Coronary artery (tissue), 2 donors: ENCODE measurements around the gene SHISA5.
A peak's percentile ranks its signal among the peaks of the same experiment; 100 is the strongest.

ENCODE experiments used
- DNase-seq: peaks from one replicate; pipeline ENCODE4 v3.0.0-alpha.2; 2017; ENCODE audit warnings: low spot score
- H3K27ac ChIP-seq, 2 donors: fragments of 200-600 bp; sonication (generic); one replicate each; pipeline ENCODE4 v1.5.1; 2016 to 2019
- H3K4me3 ChIP-seq: fragments of 200-600 bp; sonication (generic); 2 replicates; pipeline ENCODE4 v1.5.1; 2016; ENCODE audit warnings: mild to moderate bottlenecking, moderate library complexity
- TF ChIP-seq, protein P1 (sequence below): fragments of 200-600 bp; sonication (generic); IDR thresholded peaks from one replicate; pipeline ENCODE4 v1.5.1; 2019; ENCODE audit warnings: antibody characterized with exemption

SHISA5 gene

DNA sequence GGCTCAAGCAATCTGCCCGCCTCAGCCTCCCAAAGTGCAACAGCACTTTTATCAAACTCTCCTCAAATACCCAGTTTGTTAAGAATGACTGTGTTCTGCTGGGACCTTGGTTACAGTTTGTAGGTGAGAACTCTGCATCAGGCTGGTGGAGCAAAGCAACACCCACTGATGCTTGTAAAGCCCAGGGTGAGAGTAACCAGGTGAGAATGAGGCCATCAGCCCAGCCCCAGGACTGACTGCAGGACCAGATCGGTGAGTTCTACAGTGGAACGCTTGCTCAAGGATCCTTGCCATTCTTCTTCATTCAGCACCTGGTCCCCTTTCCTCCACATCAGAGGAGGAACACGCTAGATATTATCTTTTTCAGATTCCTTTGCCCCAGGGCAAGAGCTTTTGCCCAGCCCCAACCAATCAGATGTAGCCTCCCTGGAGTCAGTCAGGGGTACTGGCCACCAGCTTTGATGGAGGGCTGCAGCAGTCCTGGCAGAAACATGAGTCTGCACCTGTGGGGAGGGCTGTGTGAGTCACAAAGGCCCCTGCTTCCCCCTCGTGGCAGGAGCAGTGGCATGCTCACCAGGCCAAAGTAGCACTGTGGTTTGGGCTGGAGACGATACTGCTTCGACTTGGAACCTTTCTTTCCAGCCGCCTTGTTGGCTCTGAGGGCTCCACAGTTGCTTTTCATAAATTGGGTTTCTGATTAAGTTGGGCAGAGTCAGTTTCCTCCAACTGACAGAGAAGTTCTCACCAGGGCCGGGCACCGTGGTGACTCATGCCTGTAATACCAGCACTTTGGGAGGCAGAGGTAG, 3.5 kb upstream of the SHISA5 start:
- TF ChIP-seq, protein P1, sequence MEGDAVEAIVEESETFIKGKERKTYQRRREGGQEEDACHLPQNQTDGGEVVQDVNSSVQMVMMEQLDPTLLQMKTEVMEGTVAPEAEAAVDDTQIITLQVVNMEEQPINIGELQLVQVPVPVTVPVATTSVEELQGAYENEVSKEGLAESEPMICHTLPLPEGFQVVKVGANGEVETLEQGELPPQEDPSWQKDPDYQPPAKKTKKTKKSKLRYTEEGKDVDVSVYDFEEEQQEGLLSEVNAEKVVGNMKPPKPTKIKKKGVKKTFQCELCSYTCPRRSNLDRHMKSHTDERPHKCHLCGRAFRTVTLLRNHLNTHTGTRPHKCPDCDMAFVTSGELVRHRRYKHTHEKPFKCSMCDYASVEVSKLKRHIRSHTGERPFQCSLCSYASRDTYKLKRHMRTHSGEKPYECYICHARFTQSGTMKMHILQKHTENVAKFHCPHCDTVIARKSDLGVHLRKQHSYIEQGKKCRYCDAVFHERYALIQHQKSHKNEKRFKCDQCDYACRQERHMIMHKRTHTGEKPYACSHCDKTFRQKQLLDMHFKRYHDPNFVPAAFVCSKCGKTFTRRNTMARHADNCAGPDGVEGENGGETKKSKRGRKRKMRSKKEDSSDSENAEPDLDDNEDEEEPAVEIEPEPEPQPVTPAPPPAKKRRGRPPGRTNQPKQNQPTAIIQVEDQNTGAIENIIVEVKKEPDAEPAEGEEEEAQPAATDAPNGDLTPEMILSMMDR: no peak
- Histone ChIP-seq H3K27ac (peak overlapping the region in 1 of 2 donors; percentile 50), H3K4me3 (no peak overlapping the region)
- DNase-seq: no peak

DNA sequence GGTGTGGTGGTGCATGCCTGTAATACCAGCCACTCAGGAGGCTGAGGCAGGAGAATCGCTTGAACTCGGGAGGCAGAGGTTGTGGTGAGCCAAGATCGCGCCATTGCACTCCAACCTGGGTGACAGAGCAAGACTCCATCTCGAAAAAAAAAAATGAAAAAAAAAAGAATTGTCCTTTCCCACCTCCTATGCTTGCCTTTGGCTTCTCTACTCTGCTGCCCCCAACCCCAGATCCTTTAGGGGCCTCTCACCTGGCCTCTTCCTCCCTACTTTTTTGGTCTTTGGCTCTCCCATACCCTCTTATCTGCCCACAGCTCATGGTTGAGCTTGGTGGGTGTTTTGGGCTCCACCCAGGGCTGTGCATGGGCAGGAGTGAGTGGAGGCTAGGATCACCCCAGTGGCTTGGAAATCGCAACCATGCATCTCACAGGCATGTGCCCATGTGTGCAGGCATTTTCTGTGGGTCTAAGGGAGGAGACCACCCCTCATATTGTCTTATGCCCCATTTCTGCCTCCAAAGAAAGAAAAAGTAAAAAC, 2.1 kb upstream of the SHISA5 start:
- no peak overlapping the region for H3K27ac ChIP-seq
- no peak overlapping the region for H3K4me3 ChIP-seq
- TF ChIP-seq, protein P1: no peak
- DNase-seq: no peak

DNA sequence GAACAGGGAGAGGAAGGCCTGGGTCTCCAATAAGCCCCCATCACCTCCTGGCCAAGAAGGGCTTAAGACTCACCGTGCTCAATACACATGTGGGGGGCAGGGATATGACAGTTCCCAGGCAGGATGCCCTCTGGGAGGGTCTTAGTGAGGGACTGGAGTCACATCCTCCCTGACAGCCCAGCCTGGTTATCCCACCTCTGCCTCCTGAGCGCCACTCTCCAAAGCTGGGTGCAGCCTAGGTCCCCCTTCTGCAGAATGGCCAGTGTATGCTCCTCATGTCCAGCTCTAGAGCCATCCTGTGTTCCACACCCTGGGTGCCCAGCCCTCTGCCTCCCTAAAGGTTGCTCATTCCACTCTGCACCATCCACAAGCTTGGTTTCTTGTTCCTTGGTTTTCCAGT, 1.2 kb upstream of the SHISA5 start:
- no peak for DNase-seq
- peak overlapping the region; percentile 83 for H3K4me3 ChIP-seq
- TF ChIP-seq, protein P1: no peak
- peak overlapping the region; percentile 78 to 97 for H3K27ac ChIP-seq

DNA sequence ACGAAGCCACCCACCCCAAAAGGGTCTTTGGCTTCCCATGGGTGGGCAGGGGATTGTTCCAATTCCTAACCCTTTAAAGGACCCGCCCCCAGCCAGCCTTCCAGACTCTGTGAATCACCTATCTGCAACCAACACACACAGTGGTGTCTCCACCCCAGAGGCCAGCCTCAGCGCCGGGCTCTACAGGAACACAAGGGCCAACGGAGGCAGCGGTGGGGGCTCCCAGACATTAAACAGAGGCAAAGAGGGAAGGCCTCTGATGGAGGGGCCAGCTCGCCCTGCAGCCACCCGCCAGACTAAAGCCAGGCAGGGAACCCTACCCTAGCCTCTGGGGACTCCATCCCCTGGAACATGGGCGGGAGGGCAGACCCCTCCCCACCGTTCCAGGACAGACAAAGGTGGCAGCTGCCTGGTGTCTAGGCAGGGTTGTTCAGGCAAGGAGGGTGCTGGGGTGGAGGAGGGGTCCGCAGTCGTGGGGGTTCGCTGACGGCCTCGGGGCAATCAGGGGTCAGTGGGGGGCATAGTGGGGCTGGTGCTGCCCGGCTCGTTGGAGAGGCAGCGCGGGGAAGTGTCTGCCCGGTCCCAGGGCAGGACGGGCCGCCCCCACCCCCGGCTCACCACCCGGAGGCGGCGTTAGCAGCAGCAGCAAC, 448 bp downstream of the SHISA5 start:
- Histone ChIP-seq H3K4me3 (peak overlapping the region; percentile 83), H3K27ac (peak overlapping the region; percentile 78 to 97)
- no peak for DNase-seq
- TF ChIP-seq, protein P1: no peak

DNA sequence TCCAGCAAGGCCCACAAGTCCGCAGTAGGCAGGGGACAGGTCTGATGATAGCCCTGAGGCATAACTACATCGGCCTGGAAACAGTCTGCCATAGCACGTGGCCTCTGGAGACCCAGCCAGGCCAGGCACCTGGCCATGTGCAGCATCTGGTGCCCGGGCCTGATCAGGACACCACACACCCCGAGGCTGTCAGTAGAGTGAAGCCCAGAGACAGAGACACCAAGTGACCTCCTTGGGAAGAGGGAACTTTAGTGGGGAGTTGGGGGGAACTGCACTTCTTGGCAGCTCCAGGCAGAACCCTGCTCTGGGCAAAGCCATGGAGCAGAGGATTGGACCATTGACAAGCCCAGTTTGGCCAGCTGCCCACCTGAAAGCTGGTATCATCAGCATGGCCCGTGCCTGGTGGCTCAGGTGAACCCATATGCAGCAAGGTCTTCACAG, 1.2 kb downstream of the SHISA5 start:
- no peak for DNase-seq

DNA sequence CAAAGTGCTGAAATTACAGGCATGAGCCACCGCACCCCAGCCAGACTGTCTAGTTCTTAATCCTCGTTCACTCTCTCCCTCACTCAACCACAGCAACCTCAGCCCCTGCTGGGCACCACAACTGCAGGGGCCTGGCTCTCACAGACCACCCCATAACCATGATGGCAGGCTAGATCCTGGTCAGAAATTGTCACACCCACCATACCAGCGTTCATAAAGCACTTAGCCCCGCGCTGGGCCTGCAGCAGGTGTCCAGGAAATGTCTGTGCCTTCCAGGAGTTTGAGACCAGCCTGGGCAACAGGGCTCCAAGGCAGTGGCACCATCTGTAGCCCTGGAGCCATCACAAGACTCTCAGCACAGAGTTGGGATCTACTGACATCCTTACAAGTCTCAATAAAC, 1.9 kb downstream of the SHISA5 start:
- no peak overlapping the region for H3K4me3 ChIP-seq
- H3K27ac ChIP-seq: peak overlapping the region; percentile 78 to 97
- no peak for DNase-seq
- TF ChIP-seq, protein P1: no peak

More for the DNA sequence above, 1.2 kb downstream of the SHISA5 start:
- TF ChIP-seq, protein P1: no peak
- H3K27ac ChIP-seq: peak overlapping the region; percentile 78 to 97
- H3K4me3 ChIP-seq: peak overlapping the region; percentile 83
